GM23338 (cell line): Measurements from ENCODE around the gene TAGLN. TPM values are rescaled to one million over a fixed set of nuclear protein-coding genes. Genes with fewer than 3 reads are reported as not detected.

Experiments used
- ATAC-seq: fragments of 200-7000 bp; cut with Tn5 transposase; 3 replicates; pipeline ENCODE4 v1.9.1; 2020
- DNase-seq: peaks from one replicate; pipeline ENCODE4 v3.0.0-alpha.2; 2015; ENCODE audit warnings: low spot score
- H2AFZ ChIP-seq: fragments of 200-600 bp; sonication (generic); 2 replicates; pipeline ENCODE4 v1.8.0; 2016; ENCODE audit warnings: antibody characterized with exemption, mild to moderate bottlenecking, moderate library complexity
- H3F3A ChIP-seq: fragments of 200-600 bp; sonication (generic); replicated peaks from 2 replicates; pipeline ENCODE4 v1.8.0; 2017; ENCODE audit warnings: antibody characterized with exemption, mixed run types, low read depth
- H3K27ac ChIP-seq: fragments of 200-600 bp; sonication (generic); 2 replicates; pipeline ENCODE4 v1.6.1; 2016; ENCODE audit warnings: low read depth
- H3K27me3 ChIP-seq: fragments of 200-600 bp; sonication (generic); 2 replicates; pipeline ENCODE4 v1.8.0; 2016; ENCODE audit warnings: mild to moderate bottlenecking, mixed run types, moderate library complexity; ENCODE audit not compliant: insufficient read depth
- H3K36me3 ChIP-seq: fragments of 200-600 bp; sonication (generic); 2 replicates; pipeline ENCODE4 v1.8.0; 2016; ENCODE audit warnings: mild to moderate bottlenecking; ENCODE audit not compliant: insufficient read depth
- H3K4me1 ChIP-seq: fragments of 200-600 bp; sonication (generic); 2 replicates; pipeline ENCODE4 v1.8.0; 2016; ENCODE audit warnings: mild to moderate bottlenecking, moderate library complexity; ENCODE audit not compliant: insufficient read depth
- H3K4me2 ChIP-seq: fragments of 200-600 bp; sonication (generic); 2 replicates; pipeline ENCODE4 v1.7.1; 2017; ENCODE audit warnings: mixed run types
- H3K4me3 ChIP-seq: fragments of 200-600 bp; sonication (generic); 2 replicates; pipeline ENCODE4 v1.6.1; 2016; ENCODE audit warnings: mixed run types
- H3K79me2 ChIP-seq: fragments of 200-600 bp; sonication (generic); replicated peaks from 2 replicates; pipeline ENCODE4 v1.8.0; 2017; ENCODE audit warnings: mild to moderate bottlenecking; ENCODE audit not compliant: insufficient read depth
- H3K9me2 ChIP-seq: fragments of 200-600 bp; sonication (generic); 2 replicates; pipeline ENCODE4 v1.8.0; 2017; ENCODE audit not compliant: insufficient read depth
- H4K20me1 ChIP-seq: fragments of 200-600 bp; sonication (generic); replicated peaks from 2 replicates; pipeline ENCODE4 v1.8.0; 2017; ENCODE audit warnings: mild to moderate bottlenecking; ENCODE audit not compliant: insufficient read depth
- H3K27ac Mint-ChIP-seq: 2 replicates; pipeline ENCODE4 v1.8.0; 2020; ENCODE audit warnings: inconsistent platforms, mild to moderate bottlenecking, moderate library complexity, mixed read lengths
- H3K27me3 Mint-ChIP-seq: 3 replicates; pipeline ENCODE4 v1.8.0; 2022; ENCODE audit warnings: low read depth, mild to moderate bottlenecking, moderate library complexity, mixed read lengths, inconsistent platforms; ENCODE audit not compliant: insufficient read depth, poor library complexity
- H3K36me3 Mint-ChIP-seq: 3 replicates; pipeline ENCODE4 v1.8.0; 2021; ENCODE audit warnings: low read depth, mild to moderate bottlenecking, inconsistent platforms, moderate library complexity, mixed read lengths
- H3K4me1 Mint-ChIP-seq: 3 replicates; pipeline ENCODE4 v1.8.0; 2020; ENCODE audit warnings: mild to moderate bottlenecking, inconsistent platforms, mixed read lengths
- H3K4me3 Mint-ChIP-seq: 3 replicates; pipeline ENCODE4 v1.8.0; 2021; ENCODE audit warnings: moderate library complexity, mild to moderate bottlenecking, inconsistent platforms, mixed read lengths
- H3K9me3 Mint-ChIP-seq: 3 replicates; pipeline ENCODE4 v1.8.0; 2020; ENCODE audit warnings: moderate library complexity, mild to moderate bottlenecking, inconsistent platforms, mixed read lengths
- CREB1 ChIP-seq: fragments of 250-450 bp; sonication (Bioruptor Pico); IDR thresholded peaks from 2 replicates; pipeline ENCODE4 v1.5.0; 2020; ENCODE audit warnings: low read depth, mild to moderate bottlenecking, moderate library complexity
- EZH2 ChIP-seq: fragments of 200-600 bp; sonication (generic); IDR thresholded peaks from one replicate; pipeline ENCODE4 v1.8.0; 2017; ENCODE audit warnings: antibody characterized with exemption, mild to moderate bottlenecking, low read depth; ENCODE audit not compliant: unreplicated experiment
- EZH2phosphoT487 ChIP-seq: fragments of 200-600 bp; sonication (generic); IDR thresholded peaks from one replicate; pipeline ENCODE4 v1.8.1; 2018; ENCODE audit warnings: antibody characterized with exemption; ENCODE audit not compliant: unreplicated experiment
- JUNB ChIP-seq: IDR thresholded peaks from one replicate; pipeline ENCODE4 v1.6.1; 2016; ENCODE audit warnings: antibody characterized with exemption; ENCODE audit not compliant: unreplicated experiment
- NANOG ChIP-seq: IDR thresholded peaks from 2 replicates; pipeline ENCODE4 v1.6.1; 2016; ENCODE audit warnings: antibody characterized with exemption, borderline replicate concordance
- POLR2AphosphoS5 ChIP-seq: IDR thresholded peaks from 2 replicates; pipeline ENCODE4 v1.6.1; 2016; ENCODE audit warnings: antibody characterized with exemption, low read depth
- STAT1 ChIP-seq: IDR thresholded peaks from one replicate; pipeline ENCODE4 v1.6.1; 2016; ENCODE audit warnings: antibody characterized with exemption; ENCODE audit not compliant: unreplicated experiment
- ZNF114 ChIP-seq: fragments of 250-450 bp; sonication (Bioruptor Pico); IDR thresholded peaks from 2 replicates; pipeline ENCODE4 v1.5.0; 2020; ENCODE audit warnings: mild to moderate bottlenecking, moderate library complexity
- ZNF331 ChIP-seq: fragments of 250-450 bp; sonication (Bioruptor Pico); IDR thresholded peaks from 2 replicates; pipeline ENCODE4 v1.5.0; 2020; ENCODE audit warnings: low read depth, mild to moderate bottlenecking, moderate library complexity
- polyA plus RNA-seq: library from polyadenylated mRNA; unstranded; fragments of >200 nt; fragmentation: Nextera tagmentation; extraction: Ambion mirVana; gene quantifications from 2 replicates; pipeline ENCODE4 v1.2.1, GENCODE V29; 2016
- total RNA-seq: library from RNA; depleted of rRNA; stranded (reverse); fragments of >200 nt; shearing (Covaris generic); gene quantifications from 2 replicates; pipeline ENCODE4 v1.2.3, GENCODE V29; 2014
- TF ChIP-seq, protein P1 (sequence below): IDR thresholded peaks from 2 replicates; pipeline ENCODE4 v1.6.1; 2016; ENCODE audit warnings: antibody characterized with exemption
- TF ChIP-seq, protein P2 (sequence below): IDR thresholded peaks from one replicate; pipeline ENCODE4 v1.6.1; 2018; ENCODE audit warnings: antibody characterized with exemption; ENCODE audit not compliant: unreplicated experiment
- TF ChIP-seq, protein P3 (sequence below): fragments of 250-450 bp; sonication (Bioruptor Pico); IDR thresholded peaks from 2 replicates; pipeline ENCODE4 v1.5.0; 2020; ENCODE audit warnings: mild to moderate bottlenecking, moderate library complexity
- TF ChIP-seq, protein P4 (sequence below), 2 experiments: fragments of 200-600 bp in 1 of 2; sonication (generic) in 1 of 2; conservative IDR thresholded peaks; 2 replicates each; pipeline versions ENCODE4 v1.5.1 to v1.6.1; 2016 to 2017; ENCODE audit warnings: antibody characterized with exemption in 2 of 2, low read depth in 2 of 2, mild to moderate bottlenecking in 2 of 2, moderate library complexity in 1 of 2

Gene TAGLN
- total and polyA plus RNA-seq, 2 experiments from 2014 or later, result 86.8 to 130 TPM

DNA sequence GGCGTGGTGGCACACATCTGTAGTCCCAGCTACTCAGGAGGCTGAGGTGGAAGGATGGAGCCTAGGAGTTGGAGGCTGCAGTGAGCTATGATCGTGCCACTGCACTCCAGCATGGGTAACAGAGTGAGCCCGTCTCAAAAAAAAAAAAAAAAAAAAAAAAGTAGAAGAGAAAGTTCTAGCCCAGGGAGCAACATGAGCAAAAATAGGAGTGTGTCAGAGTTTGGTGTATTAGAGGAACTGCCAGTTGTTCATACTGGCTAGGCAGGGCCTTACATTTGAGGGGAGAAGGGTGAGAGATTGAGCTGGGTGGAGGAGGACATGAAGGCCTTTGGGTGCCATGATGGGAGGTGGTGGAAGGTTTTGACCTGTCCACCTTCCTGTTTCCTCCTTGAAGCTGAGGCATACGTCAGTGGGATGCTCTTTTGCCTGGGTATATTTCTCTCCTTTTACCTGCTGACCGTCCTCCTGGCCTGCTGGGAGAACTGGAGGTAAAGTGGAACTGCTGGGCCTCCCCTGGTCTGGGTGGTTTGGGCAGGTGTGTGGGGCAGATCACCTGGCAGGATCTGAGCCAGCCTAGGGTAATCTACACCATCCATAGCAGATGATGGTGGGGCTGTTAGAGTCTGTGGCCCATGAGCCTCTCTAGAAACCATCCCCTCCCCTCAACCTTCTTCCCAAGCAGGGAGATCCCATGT is 13.3 kb upstream of the TAGLN start (continued):
- no peak for TF ChIP-seq EZH2phosphoT487
- TF ChIP-seq, protein P1, sequence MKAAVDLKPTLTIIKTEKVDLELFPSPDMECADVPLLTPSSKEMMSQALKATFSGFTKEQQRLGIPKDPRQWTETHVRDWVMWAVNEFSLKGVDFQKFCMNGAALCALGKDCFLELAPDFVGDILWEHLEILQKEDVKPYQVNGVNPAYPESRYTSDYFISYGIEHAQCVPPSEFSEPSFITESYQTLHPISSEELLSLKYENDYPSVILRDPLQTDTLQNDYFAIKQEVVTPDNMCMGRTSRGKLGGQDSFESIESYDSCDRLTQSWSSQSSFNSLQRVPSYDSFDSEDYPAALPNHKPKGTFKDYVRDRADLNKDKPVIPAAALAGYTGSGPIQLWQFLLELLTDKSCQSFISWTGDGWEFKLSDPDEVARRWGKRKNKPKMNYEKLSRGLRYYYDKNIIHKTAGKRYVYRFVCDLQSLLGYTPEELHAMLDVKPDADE, result no peak
- TF ChIP-seq STAT1, result no peak
- no peak for TF ChIP-seq JUNB
- TF ChIP-seq, protein P2, sequence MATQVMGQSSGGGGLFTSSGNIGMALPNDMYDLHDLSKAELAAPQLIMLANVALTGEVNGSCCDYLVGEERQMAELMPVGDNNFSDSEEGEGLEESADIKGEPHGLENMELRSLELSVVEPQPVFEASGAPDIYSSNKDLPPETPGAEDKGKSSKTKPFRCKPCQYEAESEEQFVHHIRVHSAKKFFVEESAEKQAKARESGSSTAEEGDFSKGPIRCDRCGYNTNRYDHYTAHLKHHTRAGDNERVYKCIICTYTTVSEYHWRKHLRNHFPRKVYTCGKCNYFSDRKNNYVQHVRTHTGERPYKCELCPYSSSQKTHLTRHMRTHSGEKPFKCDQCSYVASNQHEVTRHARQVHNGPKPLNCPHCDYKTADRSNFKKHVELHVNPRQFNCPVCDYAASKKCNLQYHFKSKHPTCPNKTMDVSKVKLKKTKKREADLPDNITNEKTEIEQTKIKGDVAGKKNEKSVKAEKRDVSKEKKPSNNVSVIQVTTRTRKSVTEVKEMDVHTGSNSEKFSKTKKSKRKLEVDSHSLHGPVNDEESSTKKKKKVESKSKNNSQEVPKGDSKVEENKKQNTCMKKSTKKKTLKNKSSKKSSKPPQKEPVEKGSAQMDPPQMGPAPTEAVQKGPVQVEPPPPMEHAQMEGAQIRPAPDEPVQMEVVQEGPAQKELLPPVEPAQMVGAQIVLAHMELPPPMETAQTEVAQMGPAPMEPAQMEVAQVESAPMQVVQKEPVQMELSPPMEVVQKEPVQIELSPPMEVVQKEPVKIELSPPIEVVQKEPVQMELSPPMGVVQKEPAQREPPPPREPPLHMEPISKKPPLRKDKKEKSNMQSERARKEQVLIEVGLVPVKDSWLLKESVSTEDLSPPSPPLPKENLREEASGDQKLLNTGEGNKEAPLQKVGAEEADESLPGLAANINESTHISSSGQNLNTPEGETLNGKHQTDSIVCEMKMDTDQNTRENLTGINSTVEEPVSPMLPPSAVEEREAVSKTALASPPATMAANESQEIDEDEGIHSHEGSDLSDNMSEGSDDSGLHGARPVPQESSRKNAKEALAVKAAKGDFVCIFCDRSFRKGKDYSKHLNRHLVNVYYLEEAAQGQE, result no peak
- TF ChIP-seq NANOG, result no peak
- TF ChIP-seq CREB1 (CRISPR knock-in tag), result no peak

DNA sequence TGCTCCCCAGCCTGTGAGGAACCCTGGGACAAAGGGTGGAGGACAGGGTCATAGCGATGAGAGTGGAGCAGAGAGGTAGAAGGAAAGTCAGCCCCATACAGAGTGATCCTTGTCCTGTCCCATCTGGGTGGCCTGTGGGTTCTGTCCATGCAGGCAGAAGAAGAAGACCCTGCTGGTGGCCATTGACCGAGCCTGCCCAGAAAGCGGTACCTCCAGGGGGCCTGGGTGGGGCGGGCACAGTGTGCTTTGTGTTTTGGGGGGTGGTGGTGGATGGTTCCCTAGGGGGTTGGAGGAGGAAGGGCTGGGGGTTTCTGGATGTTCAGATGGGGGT is 12.8 kb upstream of the TAGLN start:
- H3K27ac Mint-ChIP-seq, result no peak overlapping the region
- Histone ChIP-seq H3K4me2 (no peak overlapping the region), H3K27me3 (no peaks in the 10 kb centered on the region), H3K79me2 (no peaks in the 10 kb centered on the region), H3F3A (no peaks in the 10 kb centered on the region), H4K20me1 (no peaks in the 10 kb centered on the region), H3K4me1 (no peaks in the 10 kb centered on the region), H3K9me2 (no peaks in the 10 kb centered on the region), H2AFZ (no peak overlapping the region), H3K36me3 (no peaks in the 10 kb centered on the region), H3K4me3 (no peak overlapping the region), H3K27ac (no peak overlapping the region)
- peaks cover 10% of the 10 kb centered on the region for H3K27me3 Mint-ChIP-seq
- DNase-seq (no peak), ATAC-seq (no peak)
- H3K9me3 Mint-ChIP-seq, result no peaks in the 10 kb centered on the region
- H3K4me1 Mint-ChIP-seq, result no peaks in the 10 kb centered on the region; the same call in 2 of the 3 replicates
- H3K4me3 Mint-ChIP-seq, result no peak overlapping the region
- peaks cover 4% of the 10 kb centered on the region; the same call in 2 of the 3 replicates for H3K36me3 Mint-ChIP-seq
- TF ChIP-seq, protein P3, sequence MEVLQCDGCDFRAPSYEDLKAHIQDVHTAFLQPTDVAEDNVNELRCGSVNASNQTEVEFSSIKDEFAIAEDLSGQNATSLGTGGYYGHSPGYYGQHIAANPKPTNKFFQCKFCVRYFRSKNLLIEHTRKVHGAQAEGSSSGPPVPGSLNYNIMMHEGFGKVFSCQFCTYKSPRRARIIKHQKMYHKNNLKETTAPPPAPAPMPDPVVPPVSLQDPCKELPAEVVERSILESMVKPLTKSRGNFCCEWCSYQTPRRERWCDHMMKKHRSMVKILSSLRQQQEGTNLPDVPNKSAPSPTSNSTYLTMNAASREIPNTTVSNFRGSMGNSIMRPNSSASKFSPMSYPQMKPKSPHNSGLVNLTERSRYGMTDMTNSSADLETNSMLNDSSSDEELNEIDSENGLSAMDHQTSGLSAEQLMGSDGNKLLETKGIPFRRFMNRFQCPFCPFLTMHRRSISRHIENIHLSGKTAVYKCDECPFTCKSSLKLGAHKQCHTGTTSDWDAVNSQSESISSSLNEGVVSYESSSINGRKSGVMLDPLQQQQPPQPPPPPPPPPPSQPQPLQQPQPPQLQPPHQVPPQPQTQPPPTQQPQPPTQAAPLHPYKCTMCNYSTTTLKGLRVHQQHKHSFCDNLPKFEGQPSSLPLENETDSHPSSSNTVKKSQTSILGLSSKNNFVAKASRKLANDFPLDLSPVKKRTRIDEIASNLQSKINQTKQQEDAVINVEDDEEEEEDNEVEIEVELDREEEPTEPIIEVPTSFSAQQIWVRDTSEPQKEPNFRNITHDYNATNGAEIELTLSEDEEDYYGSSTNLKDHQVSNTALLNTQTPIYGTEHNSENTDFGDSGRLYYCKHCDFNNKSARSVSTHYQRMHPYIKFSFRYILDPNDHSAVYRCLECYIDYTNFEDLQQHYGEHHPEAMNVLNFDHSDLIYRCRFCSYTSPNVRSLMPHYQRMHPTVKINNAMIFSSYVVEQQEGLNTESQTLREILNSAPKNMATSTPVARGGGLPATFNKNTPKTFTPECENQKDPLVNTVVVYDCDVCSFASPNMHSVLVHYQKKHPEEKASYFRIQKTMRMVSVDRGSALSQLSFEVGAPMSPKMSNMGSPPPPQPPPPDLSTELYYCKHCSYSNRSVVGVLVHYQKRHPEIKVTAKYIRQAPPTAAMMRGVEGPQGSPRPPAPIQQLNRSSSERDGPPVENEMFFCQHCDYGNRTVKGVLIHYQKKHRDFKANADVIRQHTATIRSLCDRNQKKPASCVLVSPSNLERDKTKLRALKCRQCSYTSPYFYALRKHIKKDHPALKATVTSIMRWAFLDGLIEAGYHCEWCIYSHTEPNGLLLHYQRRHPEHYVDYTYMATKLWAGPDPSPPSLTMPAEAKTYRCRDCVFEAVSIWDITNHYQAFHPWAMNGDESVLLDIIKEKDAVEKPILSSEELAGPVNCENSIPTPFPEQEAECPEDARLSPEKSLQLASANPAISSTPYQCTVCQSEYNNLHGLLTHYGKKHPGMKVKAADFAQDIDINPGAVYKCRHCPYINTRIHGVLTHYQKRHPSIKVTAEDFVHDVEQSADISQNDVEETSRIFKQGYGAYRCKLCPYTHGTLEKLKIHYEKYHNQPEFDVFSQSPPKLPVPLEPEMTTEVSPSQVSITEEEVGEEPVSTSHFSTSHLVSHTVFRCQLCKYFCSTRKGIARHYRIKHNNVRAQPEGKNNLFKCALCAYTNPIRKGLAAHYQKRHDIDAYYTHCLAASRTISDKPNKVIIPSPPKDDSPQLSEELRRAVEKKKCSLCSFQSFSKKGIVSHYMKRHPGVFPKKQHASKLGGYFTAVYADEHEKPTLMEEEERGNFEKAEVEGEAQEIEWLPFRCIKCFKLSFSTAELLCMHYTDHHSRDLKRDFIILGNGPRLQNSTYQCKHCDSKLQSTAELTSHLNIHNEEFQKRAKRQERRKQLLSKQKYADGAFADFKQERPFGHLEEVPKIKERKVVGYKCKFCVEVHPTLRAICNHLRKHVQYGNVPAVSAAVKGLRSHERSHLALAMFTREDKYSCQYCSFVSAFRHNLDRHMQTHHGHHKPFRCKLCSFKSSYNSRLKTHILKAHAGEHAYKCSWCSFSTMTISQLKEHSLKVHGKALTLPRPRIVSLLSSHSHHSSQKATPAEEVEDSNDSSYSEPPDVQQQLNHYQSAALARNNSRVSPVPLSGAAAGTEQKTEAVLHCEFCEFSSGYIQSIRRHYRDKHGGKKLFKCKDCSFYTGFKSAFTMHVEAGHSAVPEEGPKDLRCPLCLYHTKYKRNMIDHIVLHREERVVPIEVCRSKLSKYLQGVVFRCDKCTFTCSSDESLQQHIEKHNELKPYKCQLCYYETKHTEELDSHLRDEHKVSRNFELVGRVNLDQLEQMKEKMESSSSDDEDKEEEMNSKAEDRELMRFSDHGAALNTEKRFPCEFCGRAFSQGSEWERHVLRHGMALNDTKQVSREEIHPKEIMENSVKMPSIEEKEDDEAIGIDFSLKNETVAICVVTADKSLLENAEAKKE (CRISPR knock-in tag), result no peak
- TF ChIP-seq STAT1, result no peak
- no peak for TF ChIP-seq JUNB
- no peak for TF ChIP-seq ZNF331 (CRISPR knock-in tag)
- no peak for TF ChIP-seq CREB1 (CRISPR knock-in tag)
- TF ChIP-seq EZH2phosphoT487, result no peak
- TF ChIP-seq, protein P4, sequence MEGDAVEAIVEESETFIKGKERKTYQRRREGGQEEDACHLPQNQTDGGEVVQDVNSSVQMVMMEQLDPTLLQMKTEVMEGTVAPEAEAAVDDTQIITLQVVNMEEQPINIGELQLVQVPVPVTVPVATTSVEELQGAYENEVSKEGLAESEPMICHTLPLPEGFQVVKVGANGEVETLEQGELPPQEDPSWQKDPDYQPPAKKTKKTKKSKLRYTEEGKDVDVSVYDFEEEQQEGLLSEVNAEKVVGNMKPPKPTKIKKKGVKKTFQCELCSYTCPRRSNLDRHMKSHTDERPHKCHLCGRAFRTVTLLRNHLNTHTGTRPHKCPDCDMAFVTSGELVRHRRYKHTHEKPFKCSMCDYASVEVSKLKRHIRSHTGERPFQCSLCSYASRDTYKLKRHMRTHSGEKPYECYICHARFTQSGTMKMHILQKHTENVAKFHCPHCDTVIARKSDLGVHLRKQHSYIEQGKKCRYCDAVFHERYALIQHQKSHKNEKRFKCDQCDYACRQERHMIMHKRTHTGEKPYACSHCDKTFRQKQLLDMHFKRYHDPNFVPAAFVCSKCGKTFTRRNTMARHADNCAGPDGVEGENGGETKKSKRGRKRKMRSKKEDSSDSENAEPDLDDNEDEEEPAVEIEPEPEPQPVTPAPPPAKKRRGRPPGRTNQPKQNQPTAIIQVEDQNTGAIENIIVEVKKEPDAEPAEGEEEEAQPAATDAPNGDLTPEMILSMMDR (conservative IDR thresholded peaks at IDR 0.05; ENCODE audit: low read depth in 2 of 2), result no peak
- no peak for TF ChIP-seq POLR2AphosphoS5
- no peak for TF ChIP-seq ZNF114 (CRISPR knock-in tag)
- TF ChIP-seq NANOG, result no peak
- no peak for TF ChIP-seq EZH2
